ENCODE measurements around the gene PSMF1.

The PSMF1 gene

DNA sequence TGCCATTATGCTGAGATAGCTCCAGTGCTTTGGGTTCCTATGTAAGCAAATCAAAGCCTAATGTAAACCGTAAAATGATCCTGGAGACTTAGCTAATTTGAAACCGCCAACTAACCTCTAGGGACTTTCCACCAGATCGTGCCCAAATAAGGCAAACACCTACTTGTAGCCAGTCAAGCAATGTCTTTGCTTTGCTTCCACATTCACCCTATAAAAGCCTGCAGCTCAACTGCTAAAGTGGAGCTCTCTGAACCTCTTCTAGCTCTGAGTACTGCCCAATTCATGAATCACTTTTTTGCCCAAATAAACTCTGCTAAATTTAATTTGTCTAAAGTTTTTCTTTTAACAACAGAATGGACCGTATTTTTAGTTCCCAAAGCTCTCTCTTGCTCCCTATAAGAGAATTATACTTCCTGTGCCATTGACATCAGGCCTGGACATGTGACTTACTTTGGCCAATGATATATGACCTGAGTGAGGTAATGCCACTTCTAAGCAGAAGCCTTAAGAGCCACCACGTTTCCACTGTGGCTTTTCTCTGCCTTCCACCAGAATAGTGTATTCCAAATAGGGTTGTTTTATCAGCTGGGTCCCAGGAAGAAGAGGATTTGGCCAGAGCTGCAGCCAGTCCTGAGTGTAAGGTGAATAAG is 34.8 kb upstream of the PSMF1 start:
- TF ChIP-seq REST (IDR thresholded peaks at IDR 0.05; ENCODE audit: insufficient read depth in 1 of 2, low read depth in 2 of 2, low read length in 2 of 2): no peak
- no peak for TF ChIP-seq SIN3A (IDR thresholded peaks at IDR 0.05; ENCODE audit: borderline replicate concordance, insufficient read depth, low read length)
- no peak for TF ChIP-seq FOXP2 (optimal IDR thresholded peaks at IDR 0.05; ENCODE audit: borderline replicate concordance, extremely low read depth, extremely low read length, insufficient read depth)
- TF ChIP-seq POLR2AphosphoS5 (IDR thresholded peaks at IDR 0.05; ENCODE audit: low read depth, low read length): no peak
- TF ChIP-seq TAF1 (IDR thresholded peaks at IDR 0.05; ENCODE audit: borderline replicate concordance, insufficient read depth, low read length): no peak

- TF ChIP-seq FOXP2 (optimal IDR thresholded peaks at IDR 0.05; ENCODE audit: borderline replicate concordance, extremely low read depth, extremely low read length, insufficient read depth): no peak
- TF ChIP-seq SIN3A (IDR thresholded peaks at IDR 0.05; ENCODE audit: borderline replicate concordance, insufficient read depth, low read length): no peak
- no peak for TF ChIP-seq POLR2AphosphoS5 (IDR thresholded peaks at IDR 0.05; ENCODE audit: low read depth, low read length)
- TF ChIP-seq TAF1 (IDR thresholded peaks at IDR 0.05; ENCODE audit: borderline replicate concordance, insufficient read depth, low read length): no peak
- TF ChIP-seq REST (IDR thresholded peaks at IDR 0.05; ENCODE audit: insufficient read depth in 1 of 2, low read depth in 2 of 2, low read length in 2 of 2): no peak
Observed at GRCh38 chr20:1085492-1086276, 32.7 kb upstream of the PSMF1 start.

DNA sequence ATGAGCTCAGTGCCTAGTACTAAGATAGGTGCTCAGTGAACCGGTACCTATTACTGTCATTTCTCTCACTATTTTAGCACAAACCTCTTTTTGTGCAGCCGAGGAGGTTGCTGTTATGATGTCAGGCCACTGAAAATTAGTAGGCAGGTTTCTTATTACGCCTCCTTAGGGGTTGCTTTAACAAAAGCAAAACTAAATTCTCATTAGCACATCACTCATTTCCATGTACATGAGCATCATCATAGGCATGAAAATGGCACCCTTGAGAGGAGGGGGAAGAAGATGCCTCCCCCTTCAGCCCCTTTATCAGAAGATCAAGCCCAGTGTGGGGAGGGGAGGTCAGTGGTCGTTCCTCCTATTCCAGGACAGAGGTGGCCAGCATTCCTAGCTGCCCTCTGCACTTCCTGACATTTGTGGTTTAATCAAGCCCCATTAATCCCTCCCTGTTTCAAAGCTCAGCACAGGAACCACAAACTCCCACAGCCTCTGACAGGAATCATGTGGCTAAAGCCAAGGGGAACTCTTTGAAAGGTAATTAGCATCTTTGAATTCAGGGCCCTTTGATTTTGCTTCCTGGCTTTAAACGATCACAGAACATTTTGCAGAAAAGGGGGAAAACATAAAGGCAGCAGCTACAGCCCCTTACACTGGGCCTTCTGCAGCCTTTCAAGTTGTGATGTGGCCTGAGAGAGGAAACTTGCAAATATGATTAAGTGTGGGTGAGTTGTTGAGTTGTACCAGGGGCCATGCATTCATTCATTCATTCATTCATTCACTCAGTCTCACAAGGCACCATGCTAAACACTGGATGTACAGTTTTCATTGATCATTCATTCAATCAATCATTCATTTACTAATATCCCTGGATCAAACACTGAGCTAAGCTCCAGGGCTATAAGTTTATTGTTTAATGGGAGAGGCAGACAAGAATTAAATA is 31.9 kb upstream of the PSMF1 start:
- TF ChIP-seq REST (IDR thresholded peaks at IDR 0.05; ENCODE audit: insufficient read depth in 1 of 2, low read depth in 2 of 2, low read length in 2 of 2): no peak
- no peak for TF ChIP-seq TAF1 (IDR thresholded peaks at IDR 0.05; ENCODE audit: borderline replicate concordance, insufficient read depth, low read length)
- TF ChIP-seq FOXP2 (optimal IDR thresholded peaks at IDR 0.05; ENCODE audit: borderline replicate concordance, extremely low read depth, extremely low read length, insufficient read depth): no peak
- no peak for TF ChIP-seq SIN3A (IDR thresholded peaks at IDR 0.05; ENCODE audit: borderline replicate concordance, insufficient read depth, low read length)
- TF ChIP-seq POLR2AphosphoS5 (IDR thresholded peaks at IDR 0.05; ENCODE audit: low read depth, low read length): no peak

GRCh38 chr20:1087311-1087905 is 31.0 kb upstream of the PSMF1 start:
- TF ChIP-seq FOXP2 (optimal IDR thresholded peaks at IDR 0.05; ENCODE audit: borderline replicate concordance, extremely low read depth, extremely low read length, insufficient read depth): no peak
- no peak for TF ChIP-seq TAF1 (IDR thresholded peaks at IDR 0.05; ENCODE audit: borderline replicate concordance, insufficient read depth, low read length)
- no peak for TF ChIP-seq SIN3A (IDR thresholded peaks at IDR 0.05; ENCODE audit: borderline replicate concordance, insufficient read depth, low read length)
- TF ChIP-seq POLR2AphosphoS5 (IDR thresholded peaks at IDR 0.05; ENCODE audit: low read depth, low read length): no peak
- no peak for TF ChIP-seq REST (IDR thresholded peaks at IDR 0.05; ENCODE audit: insufficient read depth in 1 of 2, low read depth in 2 of 2, low read length in 2 of 2)

Data from PFSK-1 (cell line).